ENCODE measurements around the gene SNAPC5. TPM values are rescaled to one million over a fixed set of nuclear protein-coding genes. Genes with fewer than 3 reads are reported as not detected.
"Not testable (repeated sequence)": the region's sequence is repeated elsewhere in the genome, so short reads cannot be mapped to it uniquely, and the experiment has no call there.

The SNAPC5 gene
- total RNA-seq, 1 donor from 2014 or later: 25.3 TPM

DNA sequence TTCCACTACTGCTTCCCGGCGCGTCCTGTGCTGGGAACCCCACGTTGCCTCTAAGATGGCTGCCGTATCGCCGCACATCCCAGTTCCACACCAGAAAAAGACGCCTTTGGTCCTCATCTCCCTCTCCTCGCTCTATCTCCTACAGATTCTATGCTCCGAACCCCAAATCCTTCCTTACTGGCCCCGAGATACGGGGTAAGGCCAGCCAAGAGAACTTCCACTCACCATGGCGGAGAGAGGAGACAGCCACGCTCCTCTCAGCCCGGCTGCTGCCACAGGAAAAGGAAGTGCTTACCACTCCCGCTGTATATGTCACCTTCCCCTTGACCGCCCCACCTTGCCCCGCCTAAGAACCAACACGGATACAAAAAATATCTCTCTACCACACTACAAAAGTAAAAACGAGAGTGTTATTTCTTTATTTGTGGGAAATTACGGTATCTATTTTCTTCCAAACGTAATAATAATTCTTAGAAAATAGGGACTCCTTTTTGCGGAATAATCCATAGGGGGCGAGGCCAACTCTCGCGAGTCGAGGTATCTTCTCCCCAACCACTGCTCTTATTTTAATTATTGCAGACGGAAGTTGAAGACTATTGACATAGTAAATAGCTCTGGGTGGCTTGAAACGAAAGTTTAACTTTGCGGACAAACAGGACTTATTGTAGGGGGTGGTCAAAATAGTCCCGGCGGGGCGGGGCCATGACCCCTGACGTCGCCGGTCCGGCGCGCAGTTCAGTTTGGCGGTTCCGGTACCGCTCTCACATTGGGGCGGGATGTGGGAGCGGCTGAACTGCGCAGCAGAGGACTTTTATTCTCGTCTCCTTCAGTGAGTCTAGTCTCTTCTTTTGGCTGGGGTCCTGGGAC is 7.2 kb upstream of the SNAPC5 start, which contains the start of the genes RPL4 and ZWILCH:
TSS of gene RPL4 (minus strand) at position 293 of the 867 bp plus-strand sequence. CDS start at position 228, 65 bp downstream.
TSS of gene ZWILCH (plus strand) at position 764 of the 867 bp plus-strand sequence. CDS start at position 777, 13 bp downstream.
- peaks cover 27% of the 10 kb centered on the region for H3K4me1 Mint-ChIP-seq (ENCODE audit: unreplicated experiment)
- TF ChIP-seq, protein P1, sequence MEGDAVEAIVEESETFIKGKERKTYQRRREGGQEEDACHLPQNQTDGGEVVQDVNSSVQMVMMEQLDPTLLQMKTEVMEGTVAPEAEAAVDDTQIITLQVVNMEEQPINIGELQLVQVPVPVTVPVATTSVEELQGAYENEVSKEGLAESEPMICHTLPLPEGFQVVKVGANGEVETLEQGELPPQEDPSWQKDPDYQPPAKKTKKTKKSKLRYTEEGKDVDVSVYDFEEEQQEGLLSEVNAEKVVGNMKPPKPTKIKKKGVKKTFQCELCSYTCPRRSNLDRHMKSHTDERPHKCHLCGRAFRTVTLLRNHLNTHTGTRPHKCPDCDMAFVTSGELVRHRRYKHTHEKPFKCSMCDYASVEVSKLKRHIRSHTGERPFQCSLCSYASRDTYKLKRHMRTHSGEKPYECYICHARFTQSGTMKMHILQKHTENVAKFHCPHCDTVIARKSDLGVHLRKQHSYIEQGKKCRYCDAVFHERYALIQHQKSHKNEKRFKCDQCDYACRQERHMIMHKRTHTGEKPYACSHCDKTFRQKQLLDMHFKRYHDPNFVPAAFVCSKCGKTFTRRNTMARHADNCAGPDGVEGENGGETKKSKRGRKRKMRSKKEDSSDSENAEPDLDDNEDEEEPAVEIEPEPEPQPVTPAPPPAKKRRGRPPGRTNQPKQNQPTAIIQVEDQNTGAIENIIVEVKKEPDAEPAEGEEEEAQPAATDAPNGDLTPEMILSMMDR (conservative IDR thresholded peaks at IDR 0.05): peak; percentile 25
- peak; percentile 76 for DNase-seq (ENCODE audit: extremely low spot score, unreplicated experiment)
- no peaks in the 10 kb centered on the region for H3K27me3 Mint-ChIP-seq
- no peaks in the 10 kb centered on the region for H3K9me3 Mint-ChIP-seq
- H3K36me3 Mint-ChIP-seq: peaks cover 36% of the 10 kb centered on the region
- H3K27ac Mint-ChIP-seq: peak within 1 kb of the TSS; percentile 94
- H3K4me3 Mint-ChIP-seq: peak within 1 kb of the TSS; percentile 98

DNA sequence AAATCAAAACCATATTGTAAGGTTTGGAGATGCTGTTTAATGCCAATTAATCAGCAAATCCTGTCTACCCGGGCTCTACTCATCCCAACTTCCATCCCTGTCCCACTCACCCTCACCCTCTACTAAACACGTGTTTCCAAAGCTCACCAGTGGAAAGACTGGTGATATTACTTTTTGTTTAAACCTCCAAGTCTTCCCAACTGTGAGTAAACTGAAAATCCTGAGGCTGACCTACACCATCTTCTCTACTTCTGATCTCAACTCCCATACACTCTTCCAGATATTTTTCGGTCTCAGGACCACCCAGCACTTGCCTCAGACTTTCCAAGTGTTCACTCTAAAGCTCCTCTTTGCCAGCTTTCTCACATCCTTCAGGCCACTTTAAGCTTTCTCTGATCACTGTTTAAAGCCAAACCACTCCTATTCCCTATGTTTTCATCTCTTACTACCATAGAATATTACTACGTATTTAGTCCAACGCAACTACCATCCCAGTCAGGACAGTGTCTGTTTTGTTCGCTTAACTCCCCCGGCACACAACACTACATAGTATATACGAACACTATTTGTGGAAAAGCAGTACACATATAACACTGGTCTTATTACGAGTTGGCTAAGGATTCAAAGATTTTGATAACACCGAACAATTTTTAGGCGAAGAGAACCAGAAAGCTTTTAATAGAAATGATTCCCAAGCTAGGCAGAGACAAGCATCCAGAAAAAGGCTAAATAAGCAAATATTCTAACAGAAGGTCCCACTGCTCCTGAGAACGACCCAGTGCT is 6.4 kb upstream of the SNAPC5 start:
- Mint-ChIP-seq H3K27ac (peak overlapping the region; percentile 94), H3K4me1 (ENCODE audit: unreplicated experiment) (peaks cover 30% of the 10 kb centered on the region), H3K36me3 (peaks cover 38% of the 10 kb centered on the region), H3K4me3 (peak overlapping the region; percentile 98), H3K27me3 (no peaks in the 10 kb centered on the region), H3K9me3 (no peaks in the 10 kb centered on the region)
- no peak for DNase-seq (ENCODE audit: extremely low spot score, unreplicated experiment)
- TF ChIP-seq, protein P1 (conservative IDR thresholded peaks at IDR 0.05): no peak

DNA sequence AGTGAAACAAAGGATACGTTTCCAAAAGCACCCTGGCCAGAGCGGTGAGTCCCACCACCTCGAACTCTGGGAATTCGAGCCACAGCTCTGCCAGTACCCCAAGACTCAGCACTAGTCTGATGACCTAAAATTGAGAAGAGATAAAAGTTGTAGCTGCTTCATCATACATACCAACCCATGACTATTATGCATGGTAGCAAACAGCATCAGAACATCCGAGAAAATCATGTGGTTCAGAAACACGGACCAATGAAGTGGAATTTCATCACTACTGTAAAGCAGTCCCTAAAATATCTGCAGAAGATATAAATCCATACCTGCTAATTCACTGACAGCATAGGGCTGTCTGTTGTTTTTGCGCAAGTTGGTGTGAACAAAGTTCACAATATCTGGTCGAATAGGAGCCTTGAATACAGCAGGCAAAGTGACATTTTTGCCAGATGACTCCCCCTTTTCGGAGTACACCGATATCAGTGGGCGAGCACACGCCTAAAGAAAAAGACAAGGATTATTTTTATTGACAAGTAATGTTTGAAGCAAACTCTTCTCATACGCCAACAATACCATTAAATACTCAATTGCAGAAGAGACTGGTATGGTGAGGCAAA is 5.6 kb upstream of the SNAPC5 start:
- H3K27me3 Mint-ChIP-seq; DNase-seq (ENCODE audit: extremely low spot score, unreplicated experiment); H3K9me3 Mint-ChIP-seq: not testable (repeated sequence)
- H3K4me3 Mint-ChIP-seq: peak overlapping the region; percentile 98
- peaks cover 42% of the 10 kb centered on the region for H3K36me3 Mint-ChIP-seq
- peak overlapping the region; percentile 94 for H3K27ac Mint-ChIP-seq
- H3K4me1 Mint-ChIP-seq (ENCODE audit: unreplicated experiment): peaks cover 36% of the 10 kb centered on the region

DNA sequence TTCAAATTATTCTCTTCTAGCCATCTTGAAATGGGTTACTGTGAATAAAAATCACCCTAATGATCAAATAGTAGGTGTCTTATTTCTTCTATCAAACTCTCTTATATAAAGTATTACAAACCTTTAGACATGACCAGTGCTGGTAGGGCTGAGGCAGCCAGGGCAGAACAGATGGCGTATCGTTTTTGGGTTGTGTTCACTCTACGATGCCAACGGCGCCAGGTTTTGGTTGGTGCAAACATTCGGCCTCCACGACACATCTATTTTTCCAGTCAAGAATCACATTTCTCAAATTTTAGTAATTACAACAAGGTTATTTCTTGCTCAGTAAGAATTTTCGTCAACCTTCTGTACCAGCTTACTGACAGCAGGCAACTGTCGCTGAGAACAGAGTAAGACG is 4.9 kb upstream of the SNAPC5 start:
- Mint-ChIP-seq H3K27me3 (no peaks in the 10 kb centered on the region), H3K27ac (peak overlapping the region; percentile 94), H3K36me3 (peaks cover 47% of the 10 kb centered on the region), H3K4me3 (peak overlapping the region; percentile 98), H3K4me1 (ENCODE audit: unreplicated experiment) (peaks cover 40% of the 10 kb centered on the region), H3K9me3 (no peaks in the 10 kb centered on the region)
- TF ChIP-seq, protein P1 (conservative IDR thresholded peaks at IDR 0.05): no peak
- no peak for DNase-seq (ENCODE audit: extremely low spot score, unreplicated experiment)

DNA sequence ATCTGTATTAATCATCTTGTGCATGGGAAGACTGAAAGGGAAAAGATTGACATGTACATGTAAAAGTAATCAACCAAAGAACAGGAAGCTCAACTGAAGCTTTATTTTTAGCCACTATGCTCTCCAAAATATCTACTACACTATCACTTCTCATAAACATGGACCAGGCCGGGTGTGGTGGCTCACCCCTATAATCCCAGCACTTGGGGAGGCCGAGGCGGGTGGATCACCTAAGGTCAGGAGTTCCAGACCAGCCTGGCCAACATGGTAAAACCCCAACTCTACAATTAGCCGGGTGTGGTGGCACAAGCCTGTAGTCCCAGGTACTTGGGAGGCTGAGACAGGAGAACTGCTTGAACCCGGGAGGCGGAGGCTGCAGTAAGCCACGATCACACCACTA is 2.8 kb upstream of the SNAPC5 start:
- H3K4me3 Mint-ChIP-seq: peak overlapping the region; percentile 12

More for the DNA sequence above, 2.8 kb upstream of the SNAPC5 start:
- H3K4me1 Mint-ChIP-seq (ENCODE audit: unreplicated experiment): peaks cover 26% of the 10 kb centered on the region
- H3K27ac Mint-ChIP-seq: peak overlapping the region; percentile 7
- not testable (repeated sequence) for H3K27me3 Mint-ChIP-seq; H3K9me3 Mint-ChIP-seq; DNase-seq (ENCODE audit: extremely low spot score, unreplicated experiment)
- peaks cover 49% of the 10 kb centered on the region for H3K36me3 Mint-ChIP-seq
